H4 (cell line): ENCODE data around the gene SMIM21. TPM values are rescaled to one million over a fixed set of nuclear protein-coding genes. Genes with fewer than 3 reads are reported as not detected.

Source experiments
- DNase-seq: peaks from one replicate; pipeline ENCODE4 v3.0.0-alpha.2; 2015; ENCODE audit warnings: low spot score
- total RNA-seq: library from RNA; depleted of rRNA; stranded (reverse); fragments of >200 nt; shearing (Covaris generic); gene quantifications from 2 replicates; pipeline ENCODE4 v1.2.3, GENCODE V29; 2014

Gene SMIM21
- total RNA-seq, 1 experiment from 2014 or later, result not detected

DNA sequence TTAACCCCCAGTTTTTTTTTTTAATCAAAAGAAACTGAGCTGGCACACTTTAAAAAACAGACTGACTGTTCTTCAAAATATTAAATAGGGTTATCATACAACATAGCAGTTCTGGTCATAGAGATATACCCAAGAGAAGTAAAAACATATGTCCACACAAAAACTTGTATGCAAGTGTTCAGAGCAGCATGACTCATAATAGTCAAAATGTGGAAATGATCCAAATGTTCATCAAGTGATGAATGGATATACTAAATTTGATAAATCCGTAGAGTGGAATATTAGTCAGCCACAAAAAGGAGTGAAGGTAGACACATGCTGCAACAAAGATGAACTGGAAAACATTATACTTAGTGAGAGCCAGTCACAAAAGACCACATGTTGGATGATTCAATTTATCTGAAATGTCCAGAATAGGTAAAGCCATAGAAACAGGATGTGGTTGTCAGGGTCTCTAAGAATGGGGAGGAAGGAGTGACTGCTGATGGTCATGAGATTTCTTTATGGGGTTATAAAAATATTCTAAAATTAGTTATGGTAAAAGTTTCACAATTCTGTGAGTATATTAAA is 5.1 kb downstream of the SMIM21 start:
- no peak for DNase-seq

GRCh38 chr18:75421656-75422055 is 5.8 kb downstream of the SMIM21 start:
- DNase-seq, result no peak

DNA sequence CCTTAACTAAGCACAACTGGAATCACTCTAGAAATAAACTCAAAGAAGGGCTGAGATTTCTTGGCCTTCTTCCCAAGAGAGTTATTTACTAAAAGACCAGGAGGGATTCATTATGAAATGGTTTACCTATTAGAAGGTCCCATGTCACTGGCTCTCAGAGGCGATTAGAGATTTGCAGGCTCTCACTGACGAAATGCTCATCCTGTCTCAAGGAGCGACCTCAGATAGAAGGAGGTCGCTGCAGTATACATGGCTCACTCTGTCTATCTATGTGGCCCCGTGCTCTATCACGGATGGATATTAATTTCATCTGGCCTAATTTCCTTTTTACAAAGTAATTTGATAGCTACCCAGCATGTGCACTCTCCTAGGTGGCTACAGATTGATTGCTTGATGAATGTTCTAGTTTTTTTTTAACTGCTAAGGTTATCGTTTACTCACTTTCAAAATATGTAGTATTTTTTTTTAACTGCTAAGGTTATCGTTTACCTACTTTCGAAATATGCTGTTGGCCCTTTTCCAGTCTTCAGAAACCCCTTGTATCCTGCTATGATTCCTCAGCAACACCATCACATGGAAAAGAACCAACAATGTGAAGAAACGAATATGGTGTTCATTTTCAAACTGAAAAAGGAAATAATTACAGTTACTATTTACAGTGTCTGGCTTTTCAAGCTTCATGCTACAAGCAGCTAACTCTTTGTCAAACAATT is 9.1 kb downstream of the SMIM21 start:
- no peak for DNase-seq

- no peak for DNase-seq
Observed at GRCh38 chr18:75410611-75411010, 16.9 kb downstream of the SMIM21 start.

- no peak for DNase-seq
Observed at GRCh38 chr18:75409806-75410205, 17.7 kb downstream of the SMIM21 start.

- DNase-seq, result peak; percentile 96
Observed at GRCh38 chr18:75408554-75409506, 18.7 kb downstream of the SMIM21 start.

- DNase-seq, result no peak
Observed at GRCh38 chr18:75407468-75408437, 19.8 kb downstream of the SMIM21 start.

DNA sequence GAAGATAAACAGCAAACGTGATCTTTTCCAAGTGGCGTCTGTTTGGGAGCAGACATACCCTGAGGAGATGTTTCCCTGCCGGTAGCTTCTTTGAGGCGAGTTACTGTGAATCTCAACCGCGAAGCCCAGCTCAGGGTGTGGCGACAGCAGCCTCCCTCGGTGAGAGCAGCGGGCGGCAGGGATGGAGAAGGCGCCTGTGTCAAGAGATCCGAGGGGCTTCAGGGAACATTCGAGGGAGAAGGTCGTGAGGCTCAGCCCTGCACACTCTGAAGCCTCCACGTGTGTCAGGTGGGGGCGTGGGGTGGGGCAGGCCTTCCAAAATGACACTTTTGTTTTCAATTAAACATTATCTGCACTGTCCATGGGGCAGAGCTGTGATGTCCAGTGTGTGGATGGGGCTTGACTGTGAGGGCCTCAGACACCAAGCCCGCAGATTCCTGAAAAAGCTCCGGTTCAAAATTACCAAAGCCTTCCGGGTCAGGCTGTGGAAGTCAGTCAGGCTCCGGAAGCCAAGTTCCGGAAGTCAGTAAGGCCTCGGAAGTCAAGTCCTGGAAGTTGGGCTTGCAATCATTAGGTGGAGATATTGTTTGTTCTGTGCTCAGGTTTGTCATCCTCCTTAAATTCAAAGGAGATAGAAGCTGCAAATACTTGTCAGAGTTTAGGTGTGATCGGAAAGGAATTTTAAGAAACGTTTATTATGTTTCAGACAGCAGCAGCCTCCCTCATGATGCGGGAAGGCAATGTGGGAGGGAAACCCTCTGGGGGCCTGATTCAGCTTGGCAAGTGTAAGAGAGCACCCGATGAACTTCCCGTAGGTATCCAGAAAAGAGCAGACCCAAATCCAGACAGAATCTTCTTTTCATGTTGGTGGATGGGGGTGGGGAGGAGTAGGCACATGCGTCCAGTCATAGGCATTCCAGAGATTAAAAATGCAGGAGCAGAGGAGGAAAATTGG is 20.7 kb downstream of the SMIM21 start:
- DNase-seq, result no peak

- DNase-seq, result no peak
Observed at GRCh38 chr18:75405351-75405750, 22.2 kb downstream of the SMIM21 start.

GRCh38 chr18:75400366-75400765 is 27.1 kb downstream of the SMIM21 start:
- DNase-seq, result no peak

- DNase-seq, result no peak
Observed at GRCh38 chr18:75395137-75395536, 32.4 kb downstream of the SMIM21 start.

- no peak for DNase-seq
Observed at GRCh38 chr18:75393721-75394120, 33.8 kb downstream of the SMIM21 start.

DNA sequence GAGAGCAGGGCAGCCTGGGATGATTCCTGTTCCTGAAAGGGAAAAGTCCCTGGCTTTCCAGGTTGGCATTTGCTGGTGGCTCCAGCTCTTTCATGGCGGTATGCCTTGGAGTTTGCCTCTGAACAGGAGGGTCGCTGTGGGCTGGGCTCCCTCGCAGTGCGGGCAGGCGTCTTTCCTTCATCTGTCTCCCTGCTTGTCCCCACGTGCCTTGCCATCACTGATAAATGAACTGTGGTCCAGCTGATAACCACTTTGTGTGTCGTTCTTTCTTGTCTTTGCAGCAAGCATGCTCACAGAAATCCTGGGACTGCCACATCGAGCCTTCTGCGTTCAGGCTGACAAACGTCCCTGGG is 35.3 kb downstream of the SMIM21 start:
- DNase-seq, result no peak

DNA sequence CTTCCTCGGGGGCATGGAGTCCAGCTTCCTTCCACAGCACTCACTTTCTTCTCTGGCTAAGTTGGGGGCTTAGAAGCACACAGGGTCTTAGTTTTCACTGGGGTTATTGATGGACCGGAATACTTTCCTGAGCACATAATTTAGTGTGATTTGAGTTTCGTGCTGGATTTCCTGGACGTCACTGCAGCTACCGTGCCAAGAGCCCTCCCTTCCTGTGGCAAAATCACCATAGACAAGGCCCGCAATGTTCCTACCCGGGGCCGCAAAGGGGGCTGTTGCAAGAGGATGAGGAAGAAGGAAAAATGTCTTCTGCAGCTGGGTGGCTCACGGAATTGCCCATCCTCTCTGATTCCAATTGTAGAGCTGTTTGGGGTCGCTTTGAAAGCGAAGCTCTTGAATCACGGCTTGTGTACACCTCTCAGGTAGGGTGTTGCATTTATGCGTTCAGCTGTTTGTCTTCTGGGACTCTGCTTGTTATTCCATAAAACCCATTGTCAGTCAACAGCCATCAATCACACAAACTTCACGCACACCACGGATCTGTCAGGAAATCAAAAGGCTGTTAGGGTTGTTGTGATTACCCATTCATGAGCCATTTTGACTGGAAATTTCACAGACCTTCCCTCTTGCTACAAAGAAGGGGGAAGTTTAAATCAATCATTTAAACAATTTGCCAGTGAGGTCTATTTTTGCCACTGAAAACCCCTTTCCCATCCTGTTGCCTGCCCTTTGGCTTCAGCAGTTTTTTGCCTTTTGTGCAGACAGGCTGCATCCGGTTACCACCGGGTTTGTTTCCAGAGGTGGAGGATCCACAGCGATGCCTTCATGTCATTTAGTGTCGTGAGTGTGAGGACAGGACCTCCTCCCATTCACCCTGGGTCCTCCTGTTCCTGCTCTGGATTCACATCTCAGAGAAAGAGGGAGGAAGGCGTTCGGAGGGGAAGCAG is 36.0 kb downstream of the SMIM21 start:
- no peak for DNase-seq

- no peak for DNase-seq
Observed at GRCh38 chr18:75390854-75391253, 36.6 kb downstream of the SMIM21 start.

DNA sequence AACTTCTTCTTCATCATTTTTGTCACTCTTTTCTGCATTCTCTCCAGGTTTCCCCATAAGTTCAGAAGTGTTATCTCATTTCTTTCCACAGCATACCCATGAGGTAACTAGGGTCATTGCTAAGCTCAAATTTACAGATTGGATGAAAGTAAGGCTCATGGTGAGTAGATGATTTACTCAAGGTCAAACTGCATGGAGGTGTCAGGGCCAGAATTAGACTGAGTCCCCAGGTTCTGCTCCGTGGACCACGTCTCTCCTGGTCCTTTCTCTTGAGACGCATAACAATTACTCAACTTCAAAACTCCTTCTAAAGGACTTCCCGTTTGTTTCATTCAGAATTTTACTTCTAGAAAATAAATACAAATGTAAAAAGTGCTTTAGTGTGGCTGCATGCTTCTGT is 43.4 kb downstream of the SMIM21 start:
- no peak for DNase-seq

DNA sequence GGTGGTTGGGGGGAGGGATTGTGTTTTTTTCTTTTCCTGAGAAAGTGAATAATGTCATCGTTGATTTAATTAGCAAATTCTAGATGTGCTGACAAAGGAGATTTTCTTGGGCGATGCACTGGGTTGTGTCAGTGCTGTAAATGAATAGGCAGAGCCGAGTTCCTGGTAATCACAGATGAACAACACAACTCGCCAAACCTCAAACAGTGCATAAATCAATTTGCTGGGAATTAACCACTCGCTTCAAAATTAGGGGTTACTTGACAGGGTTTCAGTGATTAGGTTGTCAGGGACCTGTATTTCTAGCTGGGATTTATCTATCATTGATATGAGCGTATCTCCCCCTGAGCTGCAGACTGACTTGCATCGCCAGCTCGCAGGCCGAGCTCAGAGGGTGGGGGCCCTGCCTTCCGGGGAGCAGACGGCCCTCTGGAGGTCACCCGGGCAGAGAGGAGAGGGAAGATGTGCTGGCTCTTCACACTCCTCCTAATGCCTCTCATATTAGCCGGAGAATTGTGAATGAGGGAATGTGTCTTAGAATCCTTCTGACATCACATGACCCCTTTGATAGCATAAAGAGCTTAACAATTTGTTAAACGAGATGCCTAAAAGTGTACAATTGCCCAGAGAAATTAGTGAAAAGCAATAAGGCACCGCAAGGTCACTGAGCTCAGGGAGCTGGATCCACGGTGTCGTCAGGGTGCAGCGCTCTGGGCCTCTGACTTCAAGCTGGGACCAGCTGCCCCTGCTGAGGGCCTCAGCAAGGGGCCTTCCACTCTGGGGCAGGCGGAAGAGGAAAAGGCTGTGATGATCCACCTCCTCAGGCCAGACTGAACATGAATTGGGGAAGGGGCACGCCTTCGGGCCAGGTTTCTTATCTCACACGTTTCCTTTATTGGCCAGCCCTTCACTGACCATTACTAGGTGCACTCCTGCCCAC is 48.9 kb downstream of the SMIM21 start:
- no peak for DNase-seq

GRCh38 chr18:75377926-75378325 is 49.6 kb downstream of the SMIM21 start:
- no peak for DNase-seq
